Thyroid gland (tissue), 4 donors: Measurements from ENCODE around the gene CCNJL.

Source experiments
- POLR2A ChIP-seq, 2 donors: fragments of 450-650 bp; IDR thresholded peaks; one replicate each; pipeline ENCODE4 v1.6.1; 2017; ENCODE audit warnings: antibody characterized with exemption in 2 of 2, mild to moderate bottlenecking in 2 of 2, moderate library complexity in 1 of 2
- TF ChIP-seq, protein P1 (sequence below), 6 experiments: fragments of 200-600 bp in 3 of 6; fragments of 450-650 bp in 3 of 6; sonication (generic) in 3 of 6; IDR thresholded peaks; one replicate each; pipeline ENCODE4 v1.5.1; 2016 to 2019; ENCODE audit warnings: antibody characterized with exemption in 6 of 6, mild to moderate bottlenecking in 2 of 6, inconsistent platforms in 1 of 6, moderate library complexity in 1 of 6

DNA sequence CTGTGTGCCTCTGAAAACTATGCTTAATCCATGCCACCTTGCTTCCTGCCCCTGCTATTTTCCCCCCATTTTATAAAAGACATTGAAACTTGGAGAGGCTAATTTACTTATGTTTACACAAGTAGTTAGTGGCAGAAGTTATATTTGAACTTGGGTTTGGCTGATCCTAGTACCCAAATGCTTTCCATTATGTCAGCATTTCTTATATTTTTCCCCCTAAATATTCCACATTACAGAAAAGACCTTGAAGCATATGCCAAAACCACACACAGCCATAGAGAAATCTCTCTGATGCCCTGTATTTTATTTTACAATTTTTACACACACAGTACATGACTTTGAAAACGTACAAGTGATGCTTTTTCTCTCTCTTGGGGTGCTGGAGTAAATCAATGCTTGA lies 46.9 kb upstream of the CCNJL start:
- no peak for TF ChIP-seq POLR2A (IDR thresholded peaks at IDR 0.05)
- TF ChIP-seq, protein P1, sequence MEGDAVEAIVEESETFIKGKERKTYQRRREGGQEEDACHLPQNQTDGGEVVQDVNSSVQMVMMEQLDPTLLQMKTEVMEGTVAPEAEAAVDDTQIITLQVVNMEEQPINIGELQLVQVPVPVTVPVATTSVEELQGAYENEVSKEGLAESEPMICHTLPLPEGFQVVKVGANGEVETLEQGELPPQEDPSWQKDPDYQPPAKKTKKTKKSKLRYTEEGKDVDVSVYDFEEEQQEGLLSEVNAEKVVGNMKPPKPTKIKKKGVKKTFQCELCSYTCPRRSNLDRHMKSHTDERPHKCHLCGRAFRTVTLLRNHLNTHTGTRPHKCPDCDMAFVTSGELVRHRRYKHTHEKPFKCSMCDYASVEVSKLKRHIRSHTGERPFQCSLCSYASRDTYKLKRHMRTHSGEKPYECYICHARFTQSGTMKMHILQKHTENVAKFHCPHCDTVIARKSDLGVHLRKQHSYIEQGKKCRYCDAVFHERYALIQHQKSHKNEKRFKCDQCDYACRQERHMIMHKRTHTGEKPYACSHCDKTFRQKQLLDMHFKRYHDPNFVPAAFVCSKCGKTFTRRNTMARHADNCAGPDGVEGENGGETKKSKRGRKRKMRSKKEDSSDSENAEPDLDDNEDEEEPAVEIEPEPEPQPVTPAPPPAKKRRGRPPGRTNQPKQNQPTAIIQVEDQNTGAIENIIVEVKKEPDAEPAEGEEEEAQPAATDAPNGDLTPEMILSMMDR (IDR thresholded peaks at IDR 0.05) = no peak
